HT-29 (cell line): ENCODE results near the gene FIGN. TPM values are rescaled to one million over a fixed set of nuclear protein-coding genes. Genes with fewer than 3 reads are reported as not detected.

Experiments
- DNase-seq: peaks from one replicate; pipeline ENCODE4 v3.0.0-alpha.2; 2015; ENCODE audit warnings: low spot score
- total RNA-seq: library from RNA; depleted of rRNA; stranded (reverse); fragments of >200 nt; shearing (Covaris generic); gene quantifications from 2 replicates; pipeline ENCODE4 v1.2.3, GENCODE V29; 2014

FIGN gene
- total RNA-seq, 1 experiment from 2014 or later = not detected

GRCh38 chr2:163737563-163737962 is 1.8 kb upstream of the FIGN start:
- DNase-seq = no peak

- no peak for DNase-seq
Observed at GRCh38 chr2:163737190-163737439, 1.3 kb upstream of the FIGN start.

DNA sequence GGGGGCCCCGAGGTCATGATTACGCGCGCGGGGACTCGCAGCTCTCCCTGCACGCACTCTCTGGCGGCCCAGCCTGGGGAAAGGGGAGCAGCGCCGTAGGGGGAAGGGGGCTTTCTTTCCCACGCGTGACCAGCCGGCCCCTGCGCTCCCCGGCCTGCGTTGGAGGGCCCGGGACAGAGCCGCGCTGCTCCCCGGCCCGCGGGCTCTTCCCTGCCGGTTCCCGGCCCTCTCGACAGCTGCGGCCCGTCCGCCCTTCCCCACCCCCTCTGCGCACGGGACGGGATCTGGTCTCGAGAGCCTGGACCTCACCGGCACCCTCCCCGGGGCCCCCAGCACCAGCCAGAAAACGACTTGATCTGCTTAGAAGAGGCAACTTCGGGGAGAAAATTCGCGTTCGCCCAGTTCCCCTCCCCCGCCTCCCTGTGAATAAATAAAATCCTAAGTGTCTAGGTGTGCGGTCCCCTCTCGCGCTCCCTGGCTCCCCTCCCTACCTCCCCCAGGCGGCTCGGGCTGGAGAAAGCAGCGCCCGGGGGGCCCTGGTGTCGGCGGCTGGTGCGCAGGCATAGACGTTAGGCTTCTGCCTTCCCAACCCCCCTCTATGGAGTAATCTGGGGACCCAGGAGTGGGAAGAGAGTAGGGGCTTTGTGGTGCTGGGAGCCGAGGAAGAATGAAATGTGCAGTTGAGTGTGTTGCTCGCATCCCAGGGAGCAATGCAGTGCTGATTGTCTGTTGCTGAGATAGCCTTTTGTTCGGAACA is 803 bp upstream of the FIGN start:
- no peak for DNase-seq

- DNase-seq = no peak
Observed at GRCh38 chr2:163734881-163735684, 725 bp downstream of the FIGN start.

DNA sequence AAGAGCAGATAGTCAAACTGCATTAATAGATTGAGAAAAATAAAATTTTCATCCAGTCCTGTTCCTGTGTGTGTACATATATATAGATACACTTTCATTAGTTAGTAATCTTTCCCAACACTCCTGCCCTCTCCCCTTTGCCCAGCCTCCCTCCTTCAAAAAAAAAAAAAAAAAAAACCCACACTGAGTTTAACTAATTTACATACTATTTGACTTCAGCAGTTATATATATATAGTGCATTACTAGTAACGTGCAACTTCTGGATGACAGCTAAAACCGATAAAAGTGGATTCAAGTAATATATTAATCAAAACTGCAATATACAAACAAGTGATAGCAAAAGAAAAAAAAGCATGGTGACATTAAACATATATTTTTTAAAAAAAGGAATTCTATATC is 1.4 kb downstream of the FIGN start:
- DNase-seq = no peak

DNA sequence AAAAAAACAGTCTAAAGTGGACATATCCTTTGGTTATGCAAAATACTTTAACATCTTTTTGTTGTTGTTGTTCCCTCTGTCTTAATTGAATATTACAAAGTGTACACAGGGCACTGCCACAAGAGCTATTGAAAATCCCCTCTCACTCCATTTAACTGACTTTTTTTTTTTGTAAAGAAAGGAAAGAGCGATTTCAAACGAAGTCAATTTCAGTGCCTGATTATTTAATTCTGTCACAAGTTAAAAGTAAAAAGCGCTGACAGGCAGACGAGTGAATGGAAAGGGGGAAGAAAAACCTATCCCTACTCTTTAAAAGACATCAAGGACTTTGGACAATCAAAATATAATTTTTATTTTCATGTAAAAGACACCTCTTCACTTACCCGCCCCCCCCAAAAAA is 1.9 kb downstream of the FIGN start:
- no peak for DNase-seq

DNA sequence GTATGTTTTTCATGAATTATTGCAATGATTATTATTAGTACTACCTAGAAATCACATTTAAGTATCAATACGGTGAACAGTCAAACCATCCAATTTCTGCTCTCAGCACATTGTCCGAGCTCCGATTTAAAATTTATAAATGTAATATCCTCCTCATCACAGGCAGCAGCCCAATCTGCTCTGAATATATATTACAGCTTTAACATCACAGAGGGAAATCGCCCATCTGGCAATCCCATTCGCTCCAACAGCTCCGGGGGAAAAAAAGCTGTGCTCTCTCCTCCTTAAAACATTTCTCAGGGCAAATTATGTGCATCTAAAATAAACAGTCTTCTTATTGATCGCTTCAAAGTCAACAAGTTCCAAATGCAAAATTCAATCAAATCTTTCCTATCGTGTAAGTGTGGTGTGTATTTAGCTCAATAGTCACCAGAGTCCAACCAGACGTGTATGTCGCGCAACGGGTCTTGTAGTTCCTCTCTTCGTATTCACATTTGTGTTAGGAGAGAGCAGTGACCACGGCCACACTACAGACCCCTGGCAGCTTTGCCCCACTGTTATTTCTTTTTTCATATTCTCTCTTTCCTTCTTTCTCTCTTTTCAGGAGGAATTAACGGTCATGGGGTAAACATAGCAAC is 2.4 kb downstream of the FIGN start:
- DNase-seq = no peak

DNA sequence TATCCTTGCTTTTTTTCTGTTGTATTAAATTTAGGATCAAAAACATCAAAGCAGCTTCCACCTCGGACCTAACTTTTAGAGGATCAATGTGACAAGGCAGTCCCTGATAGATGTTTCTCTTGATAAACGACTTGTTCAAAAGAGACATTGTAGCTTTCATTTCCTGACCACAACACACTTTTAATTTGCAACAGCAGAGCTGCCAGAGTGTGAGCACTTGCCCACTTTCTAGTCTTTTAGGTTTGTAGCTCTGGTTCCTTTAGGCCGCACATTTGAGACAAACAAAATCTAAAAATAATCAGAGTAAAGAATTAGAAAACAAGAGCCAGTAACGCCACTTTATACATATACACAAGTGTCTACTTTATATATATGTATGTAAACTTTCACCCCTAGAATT is 3.1 kb downstream of the FIGN start:
- no peak for DNase-seq

- DNase-seq = no peak
Observed at GRCh38 chr2:163731735-163732134, 4.1 kb downstream of the FIGN start.

- no peak for DNase-seq
Observed at GRCh38 chr2:163730556-163730955, 5.3 kb downstream of the FIGN start.

DNA sequence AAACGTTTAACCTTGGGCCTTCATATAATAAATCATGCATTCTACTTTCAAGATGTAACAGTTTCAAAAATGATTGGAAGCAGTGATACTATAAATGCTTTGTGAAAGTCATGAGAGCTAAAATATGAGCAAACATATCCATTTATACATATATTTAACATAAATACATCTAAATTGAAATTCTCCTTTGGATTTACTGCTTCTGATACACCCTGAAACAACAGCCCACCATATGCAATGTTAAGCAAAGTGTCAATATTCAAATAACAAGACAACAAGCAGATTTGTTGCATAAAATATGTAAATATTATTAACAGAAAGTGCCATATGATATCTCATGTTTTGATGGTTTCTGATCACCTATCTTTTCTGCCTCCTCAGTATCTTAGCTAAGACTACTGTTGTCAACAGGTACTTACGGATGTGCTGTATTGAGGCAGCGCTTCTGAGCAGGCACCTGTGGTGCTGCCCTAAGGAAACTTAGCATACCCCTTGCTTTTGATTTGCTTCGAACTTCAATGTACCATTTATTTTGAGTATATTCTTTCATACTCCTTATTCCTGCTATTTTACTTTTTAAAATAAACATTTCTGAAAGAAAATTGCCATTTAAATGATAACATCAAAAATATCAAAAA is 6.1 kb downstream of the FIGN start:
- DNase-seq = no peak

GRCh38 chr2:163723881-163724280 is 11.9 kb downstream of the FIGN start:
- no peak for DNase-seq

DNA sequence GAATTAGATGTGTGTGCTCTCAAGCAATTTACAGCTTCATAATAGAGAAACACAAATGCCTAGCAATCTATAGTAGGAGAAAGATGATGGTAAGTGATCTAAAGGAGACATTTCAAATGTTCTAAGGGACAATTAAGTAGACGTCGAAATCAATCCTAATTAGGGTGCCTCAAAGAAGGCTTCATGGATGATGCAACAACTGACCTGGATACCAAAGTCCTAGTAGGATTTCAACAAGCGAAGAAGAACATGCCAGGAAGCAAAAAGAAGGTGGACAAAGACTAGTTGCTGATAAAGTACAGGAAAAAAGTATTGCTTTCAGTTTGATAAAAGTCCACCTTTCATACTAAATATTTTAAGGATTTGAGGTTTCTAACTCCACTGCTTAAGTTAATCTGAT is 12.5 kb downstream of the FIGN start:
- no peak for DNase-seq

- no peak for DNase-seq
Observed at GRCh38 chr2:163719331-163719730, 16.5 kb downstream of the FIGN start.

DNA sequence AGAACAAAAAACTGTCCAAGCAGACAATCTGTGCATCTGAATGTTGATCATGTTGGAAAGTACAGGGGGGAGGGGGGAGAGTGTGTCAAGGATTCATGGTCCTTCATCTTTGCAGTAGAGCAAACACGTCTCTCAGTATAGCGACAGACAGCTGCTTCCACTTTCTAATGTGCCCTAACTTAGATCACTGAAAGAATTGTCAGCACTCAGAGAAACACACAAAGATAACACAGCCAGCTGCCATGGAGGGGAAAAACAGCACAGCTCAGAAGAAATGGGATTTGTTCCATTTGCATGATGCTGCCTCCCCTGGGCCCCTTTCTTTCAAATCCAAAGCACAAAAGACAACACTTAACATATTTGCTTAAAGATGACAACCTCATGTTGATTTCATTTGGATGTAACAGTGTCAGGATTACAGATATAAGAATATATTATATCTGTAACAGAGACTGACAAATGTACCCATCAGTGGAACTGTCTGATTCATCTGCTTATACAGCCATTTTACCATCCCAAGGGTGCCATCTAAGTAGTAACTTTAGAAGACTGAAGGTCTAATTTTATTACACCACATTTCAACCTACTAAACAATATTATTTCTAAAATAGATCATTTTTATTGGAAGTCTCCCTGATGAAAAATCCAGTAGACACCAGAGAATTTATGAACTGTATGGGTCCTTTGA is 17.7 kb downstream of the FIGN start:
- DNase-seq = no peak

DNA sequence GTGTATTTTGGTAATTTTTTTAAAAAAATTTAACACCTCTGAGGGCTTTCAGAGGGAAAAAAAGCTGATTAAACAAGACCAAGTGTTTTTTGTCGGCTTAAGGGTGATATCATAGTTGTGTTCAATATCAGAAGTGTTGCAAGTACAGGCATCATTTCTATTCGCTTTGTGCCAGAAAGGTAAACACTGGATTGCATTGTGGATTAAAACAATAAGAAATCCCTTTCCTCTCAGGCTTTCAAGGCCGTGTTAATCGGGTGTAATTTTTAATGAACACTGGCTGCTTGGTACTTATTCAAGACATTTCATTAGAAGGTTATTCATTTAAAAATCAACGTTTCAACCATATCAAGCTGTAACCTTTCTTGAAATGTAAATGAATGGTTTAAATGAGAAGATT is 18.3 kb downstream of the FIGN start:
- no peak for DNase-seq

GRCh38 chr2:163716101-163716500 is 19.7 kb downstream of the FIGN start:
- no peak for DNase-seq

DNA sequence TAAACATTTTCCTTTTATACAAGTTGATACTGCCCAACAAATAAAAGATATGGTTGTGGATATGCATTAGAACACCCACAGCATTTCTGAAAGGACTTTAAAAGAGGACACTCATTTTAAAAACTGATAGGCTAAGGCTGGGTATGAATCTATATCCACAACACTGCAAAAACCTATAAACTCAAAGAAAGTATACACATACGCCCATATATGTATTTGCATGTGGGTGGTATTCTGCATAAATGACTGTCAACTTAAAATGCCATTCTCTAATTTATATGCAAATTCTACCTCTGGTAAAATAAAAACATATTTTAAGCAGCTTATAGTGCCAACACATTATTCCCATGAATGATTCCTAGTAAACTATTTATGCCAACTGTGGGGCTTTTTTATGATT is 20.1 kb downstream of the FIGN start:
- no peak for DNase-seq

- DNase-seq = no peak
Observed at GRCh38 chr2:163715199-163715598, 20.6 kb downstream of the FIGN start.

- no peak for DNase-seq
Observed at GRCh38 chr2:163713534-163714311, 22.1 kb downstream of the FIGN start.

- no peak for DNase-seq
Observed at GRCh38 chr2:163711699-163712098, 24.1 kb downstream of the FIGN start.
